Upper lobe of left lung (tissue), 6 donors: ENCODE data around the gene KCNAB1. TPM values are rescaled to one million over a fixed set of nuclear protein-coding genes. Genes with fewer than 3 reads are reported as not detected.

Experiments used
- ATAC-seq, 2 donors: fragments of 200-7000 bp; cut with Tn5 transposase; one replicate each; pipeline ENCODE4 v1.9.1; 2022; ENCODE audit warnings: mild to moderate bottlenecking in 2 of 2, moderate library complexity in 2 of 2; ENCODE audit not compliant: low FRiP score in 2 of 2
- DNase-seq, 2 donors: peaks; one replicate each; pipeline ENCODE4 v3.0.0-alpha.2; 2019 to 2020
- H3K27ac ChIP-seq, 4 donors: fragments of 200-600 bp; sonication (generic); one replicate each; pipeline ENCODE4 v1.5.1; 2016 to 2019
- H3K27me3 ChIP-seq, 4 donors: fragments of 200-600 bp; sonication (generic); one replicate each; pipeline ENCODE4 v1.5.1; 2017 to 2019
- H3K36me3 ChIP-seq, 4 donors: fragments of 200-600 bp; sonication (generic); one replicate each; pipeline ENCODE4 v1.5.1; 2016 to 2019
- H3K4me1 ChIP-seq, 4 donors: fragments of 200-600 bp; sonication (generic); one replicate each; pipeline ENCODE4 v1.5.1; 2018 to 2019
- H3K4me3 ChIP-seq, 4 donors: fragments of 200-600 bp; sonication (generic); one replicate each; pipeline ENCODE4 v1.5.1; 2017 to 2019; ENCODE audit warnings: mild to moderate bottlenecking in 2 of 4, moderate library complexity in 1 of 4
- H3K9me3 ChIP-seq, 4 donors: fragments of 200-600 bp; sonication (generic); one replicate each; pipeline ENCODE4 v1.5.1; 2018 to 2019
- EP300 ChIP-seq, 4 donors: sonication (generic); formaldehyde crosslinking; IDR thresholded peaks; one replicate each; pipeline ENCODE4 v1.5.1; 2017; ENCODE audit warnings: antibody characterized with exemption in 4 of 4, control low read depth in 2 of 4
- POLR2A ChIP-seq, 4 donors: fragments of 450-650 bp; IDR thresholded peaks; one replicate each; pipeline ENCODE4 v1.5.1; 2016 to 2017; ENCODE audit warnings: antibody characterized with exemption in 4 of 4, mild to moderate bottlenecking in 2 of 4
- POLR2AphosphoS5 ChIP-seq, 2 donors: sonication (generic); formaldehyde crosslinking; IDR thresholded peaks; one replicate each; pipeline ENCODE4 v1.5.1; 2017; ENCODE audit warnings: antibody characterized with exemption in 2 of 2
- WGBS, 2 donors: methylation state at CpG; one replicate each; pipeline ENCODE4 v1.1.5; 2017 to 2018; 5-methylcytosine and 5-hydroxymethylcytosine counted together
- total RNA-seq, 6 donors: library from RNA; depleted of rRNA in 4 of 6; stranded (reverse); fragments of >200 nt in 4 of 6; gene quantifications; one replicate each; pipeline versions ENCODE4 v1.1.0 to v1.2.1, GENCODE V29; 2016 to 2021
- TF ChIP-seq, protein P1 (sequence below), 6 experiments: fragments of 450-650 bp in 4 of 6; fragments of 200-600 bp in 2 of 6; sonication (generic) in 2 of 6; IDR thresholded peaks; one replicate each; pipeline ENCODE4 v1.5.1; 2016 to 2019; ENCODE audit warnings: antibody characterized with exemption in 6 of 6
- donor health status: DM: no; HTN: no; CAD: no; lungs with moderate emphysema.
- donor health status: DM: no; HTN: yes; CAD: no; lungs with severe emphysema.

Gene KCNAB1
- total RNA-seq, 6 donors from 2014 or later: 0.79 to 5.2 (median 3.0) TPM

DNA sequence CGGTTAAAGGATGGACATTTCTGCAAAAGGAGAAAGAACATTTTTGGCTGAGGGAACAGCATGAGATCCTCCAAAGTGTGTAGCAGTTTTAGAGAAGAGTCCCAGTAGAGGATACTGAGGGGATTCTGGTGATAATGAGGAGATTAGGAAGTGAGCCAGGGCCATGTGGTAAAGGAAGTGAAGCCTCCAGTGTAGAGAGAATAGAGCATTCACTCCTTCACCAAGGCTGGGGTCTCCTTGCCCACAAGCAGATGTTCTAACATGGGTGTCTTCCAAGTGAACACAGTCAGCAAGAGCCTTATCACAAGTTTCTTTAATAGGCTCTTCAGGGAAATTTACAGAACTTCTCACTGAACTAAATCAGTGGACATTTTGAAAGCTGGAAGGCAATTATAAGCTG, 260.9 kb downstream of the KCNAB1 start:
- no peak for ATAC-seq
- 97 to 100% methylated on average over 1 of the region's 1 CpG for WGBS, 2 donors
- no peaks in the 10 kb centered on the region for H3K9me3 ChIP-seq
- H3K36me3 ChIP-seq: no peaks in the 10 kb centered on the region
- no peak overlapping the region for H3K4me3 ChIP-seq
- no peak for TF ChIP-seq POLR2A (IDR thresholded peaks at IDR 0.05)
- TF ChIP-seq POLR2AphosphoS5 (IDR thresholded peaks at IDR 0.05): no peak
- TF ChIP-seq EP300 (IDR thresholded peaks at IDR 0.05): no peak
- TF ChIP-seq, protein P1, sequence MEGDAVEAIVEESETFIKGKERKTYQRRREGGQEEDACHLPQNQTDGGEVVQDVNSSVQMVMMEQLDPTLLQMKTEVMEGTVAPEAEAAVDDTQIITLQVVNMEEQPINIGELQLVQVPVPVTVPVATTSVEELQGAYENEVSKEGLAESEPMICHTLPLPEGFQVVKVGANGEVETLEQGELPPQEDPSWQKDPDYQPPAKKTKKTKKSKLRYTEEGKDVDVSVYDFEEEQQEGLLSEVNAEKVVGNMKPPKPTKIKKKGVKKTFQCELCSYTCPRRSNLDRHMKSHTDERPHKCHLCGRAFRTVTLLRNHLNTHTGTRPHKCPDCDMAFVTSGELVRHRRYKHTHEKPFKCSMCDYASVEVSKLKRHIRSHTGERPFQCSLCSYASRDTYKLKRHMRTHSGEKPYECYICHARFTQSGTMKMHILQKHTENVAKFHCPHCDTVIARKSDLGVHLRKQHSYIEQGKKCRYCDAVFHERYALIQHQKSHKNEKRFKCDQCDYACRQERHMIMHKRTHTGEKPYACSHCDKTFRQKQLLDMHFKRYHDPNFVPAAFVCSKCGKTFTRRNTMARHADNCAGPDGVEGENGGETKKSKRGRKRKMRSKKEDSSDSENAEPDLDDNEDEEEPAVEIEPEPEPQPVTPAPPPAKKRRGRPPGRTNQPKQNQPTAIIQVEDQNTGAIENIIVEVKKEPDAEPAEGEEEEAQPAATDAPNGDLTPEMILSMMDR (IDR thresholded peaks at IDR 0.05): no peak
- H3K27me3 ChIP-seq: no peaks in the 10 kb centered on the region
- no peak overlapping the region for H3K27ac ChIP-seq
- no peaks in the 10 kb centered on the region for H3K4me1 ChIP-seq
- DNase-seq: no peak

DNA sequence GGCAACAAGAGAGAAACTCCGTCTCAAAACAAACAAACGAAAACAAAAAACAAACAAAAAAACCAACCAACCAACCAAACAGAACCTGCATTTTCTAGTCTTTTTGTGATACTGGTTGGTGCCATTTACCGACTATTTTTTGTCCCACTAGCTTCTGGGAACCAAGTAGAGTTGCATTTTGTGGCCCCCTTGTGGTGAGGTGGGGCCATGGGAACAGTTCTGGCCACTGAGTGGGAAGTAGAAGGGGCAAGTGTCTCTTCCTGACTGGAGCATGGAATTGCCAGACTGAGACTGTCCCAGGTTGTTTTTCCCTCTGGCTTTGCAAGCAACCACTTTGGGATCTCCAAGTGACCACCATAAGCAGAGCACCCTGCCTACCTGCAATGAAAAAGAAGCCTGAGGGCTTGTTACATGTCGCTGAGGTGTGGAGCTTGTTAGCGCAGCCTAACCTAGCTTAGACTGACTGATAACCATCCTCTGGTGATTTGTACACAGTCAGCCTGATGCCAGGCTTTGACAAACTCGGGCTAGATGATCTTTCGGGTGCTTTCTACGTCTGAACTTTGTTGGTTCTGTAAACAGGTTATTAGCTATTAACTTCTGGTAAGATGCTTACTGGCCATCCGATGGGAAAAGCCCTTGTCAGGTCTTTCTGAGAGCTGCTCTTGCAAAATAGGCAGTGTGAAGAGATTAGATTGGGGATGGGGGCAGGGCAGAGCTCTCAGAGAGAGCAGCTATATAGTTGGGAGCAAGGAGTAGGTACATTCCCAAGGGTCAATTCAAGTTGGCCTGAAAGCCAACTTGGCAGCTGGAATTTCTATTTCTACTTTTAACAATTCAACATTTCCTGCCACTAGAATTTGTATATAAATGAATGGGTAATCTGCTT, 262.3 kb downstream of the KCNAB1 start:
- WGBS, 2 donors: 77 to 82% methylated on average over 7 to 9 of the region's 9 CpGs
- peak in 1 of 2 donors; percentile 48 for ATAC-seq

DNA sequence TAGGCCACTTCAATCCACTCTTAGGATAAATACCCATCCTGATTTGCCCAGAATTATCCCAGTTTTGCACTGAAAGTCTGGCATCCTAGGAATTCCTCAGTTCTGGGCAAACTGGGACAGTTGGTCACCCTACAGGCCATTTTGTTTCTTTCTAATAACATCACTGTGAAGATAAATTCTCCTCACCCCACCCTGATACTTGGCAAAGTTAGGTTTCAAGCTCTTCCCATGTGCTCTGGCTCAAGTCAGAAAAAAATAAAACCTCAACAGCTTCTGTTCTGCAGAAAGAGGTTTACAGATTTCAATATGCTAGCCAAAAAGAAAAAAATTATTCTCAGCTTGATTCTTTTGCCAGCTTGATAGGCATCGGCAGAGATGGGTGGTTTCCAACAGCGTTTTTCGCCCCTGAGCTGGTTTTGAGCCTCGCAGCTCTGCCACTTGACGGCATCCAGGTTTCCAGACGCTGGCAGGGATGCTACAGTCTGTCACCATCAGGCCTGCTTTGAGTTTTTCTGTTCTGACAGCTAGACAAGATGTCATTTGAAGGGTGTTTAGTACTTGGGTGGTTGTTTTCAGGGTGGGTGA, 263.2 kb downstream of the KCNAB1 start:
- TF ChIP-seq, protein P1 (IDR thresholded peaks at IDR 0.05): no peak
- WGBS, 2 donors: 77 to 88% methylated on average over 6 of the region's 6 CpGs
- Histone ChIP-seq H3K4me1 (no peaks in the 10 kb centered on the region), H3K4me3 (no peak overlapping the region), H3K9me3 (no peaks in the 10 kb centered on the region), H3K27me3 (no peaks in the 10 kb centered on the region), H3K27ac (no peak overlapping the region), H3K36me3 (no peaks in the 10 kb centered on the region)
- no peak for DNase-seq
- no peak for ATAC-seq

More for the DNA sequence above, 262.3 kb downstream of the KCNAB1 start:
- Histone ChIP-seq H3K4me3 (no peak overlapping the region), H3K36me3 (no peaks in the 10 kb centered on the region), H3K9me3 (no peaks in the 10 kb centered on the region), H3K27me3 (no peaks in the 10 kb centered on the region), H3K27ac (no peak overlapping the region), H3K4me1 (no peaks in the 10 kb centered on the region)
- DNase-seq: peak in 1 of 2 donors; percentile 23
- TF ChIP-seq POLR2A (IDR thresholded peaks at IDR 0.05): no peak
- TF ChIP-seq, protein P1 (IDR thresholded peaks at IDR 0.05): peak in 5 of 6 experiments; percentile 37 to 53 (median 44)

DNA sequence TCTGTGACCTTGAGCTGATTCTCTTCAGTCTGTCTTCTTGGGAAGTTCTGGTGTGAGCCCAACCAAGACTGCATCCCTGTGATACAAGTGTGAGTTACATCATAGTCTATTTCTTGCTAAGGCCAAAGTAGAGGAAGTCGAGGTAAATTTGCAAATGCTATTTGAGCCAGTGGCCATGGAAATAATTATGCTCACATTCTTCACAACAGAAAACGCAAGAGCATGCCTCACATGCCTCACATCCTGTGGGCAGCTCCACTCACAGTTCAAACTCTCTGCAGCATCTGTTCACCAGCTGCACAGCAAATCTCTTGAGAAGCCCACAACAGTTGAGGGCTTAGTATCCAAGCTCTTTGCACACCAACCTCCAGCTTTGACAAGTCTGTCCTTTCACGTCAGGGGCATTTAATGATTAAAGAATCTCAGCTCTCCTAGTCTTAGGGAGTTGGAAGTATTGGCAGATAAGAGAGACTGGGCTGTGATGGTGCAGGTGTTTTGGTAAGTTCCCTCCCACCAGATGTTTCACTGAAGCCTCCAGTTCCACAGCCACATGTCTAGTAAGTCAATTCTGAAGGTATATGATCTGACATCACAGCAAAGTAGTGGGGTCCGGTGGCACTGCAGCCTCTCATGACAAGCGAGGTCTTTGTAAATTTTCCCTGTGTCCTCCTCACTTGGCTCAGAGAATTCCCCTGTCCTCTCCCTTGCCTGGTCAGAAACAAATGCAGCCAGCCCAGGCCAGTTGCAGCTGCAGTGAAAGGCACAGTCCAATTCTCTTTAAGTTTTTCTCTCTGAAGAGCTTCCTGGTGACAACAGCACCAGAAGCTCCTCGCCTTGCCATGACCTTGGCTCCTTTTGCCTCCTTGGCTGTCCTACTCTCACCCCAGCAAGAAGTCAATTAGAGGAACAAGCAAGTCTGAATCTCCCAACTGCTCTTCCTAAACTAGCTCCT, 268.4 kb downstream of the KCNAB1 start:
- H3K9me3 ChIP-seq: no peaks in the 10 kb centered on the region
- no peak for DNase-seq
- 69 to 78% methylated on average over 4 to 6 of the region's 6 CpGs for WGBS, 2 donors
- no peaks in the 10 kb centered on the region for H3K27me3 ChIP-seq
- no peaks in the 10 kb centered on the region for H3K4me1 ChIP-seq
- H3K36me3 ChIP-seq: no peaks in the 10 kb centered on the region
- no peak overlapping the region for H3K4me3 ChIP-seq
- ATAC-seq: peak in 1 of 2 donors; percentile 68
- no peak for TF ChIP-seq POLR2AphosphoS5 (IDR thresholded peaks at IDR 0.05)
- TF ChIP-seq EP300 (IDR thresholded peaks at IDR 0.05): no peak
- no peak for TF ChIP-seq POLR2A (IDR thresholded peaks at IDR 0.05)
- TF ChIP-seq, protein P1 (IDR thresholded peaks at IDR 0.05): no peak
- no peak overlapping the region for H3K27ac ChIP-seq
